Activated naive CD4-positive, alpha-beta T cell treated with anti-CD3 and anti-CD28 coated beads, Interleukin-2, amount 50 U/mL, for 72 hours (primary cell): ENCODE results near the gene SUGP2. TPM values are rescaled to one million over a fixed set of nuclear protein-coding genes. Genes with fewer than 3 reads are reported as not detected.
"Not testable (repeated sequence)": the region's sequence is repeated elsewhere in the genome, so short reads cannot be mapped to it uniquely, and the experiment has no call there.

Source experiments
- ATAC-seq, 2 donors: fragments of 150-1000 bp; cut with Tn5 transposase; 2 replicates each; pipeline ENCODE4 v1.10.0; 2021; ENCODE audit warnings: mild to moderate bottlenecking in 2 of 2, moderate library complexity in 2 of 2
- DNase-seq, 2 donors: peaks; one replicate each; pipeline ENCODE4 v3.0.0; 2021 to 2022; ENCODE audit warnings: low spot score in 2 of 2
- H3K27ac Mint-ChIP-seq, 2 donors: one replicate each; pipeline ENCODE4 v1.8.0; 2022; ENCODE audit warnings: mild to moderate bottlenecking in 2 of 2, mixed read lengths in 2 of 2
- H3K36me3 Mint-ChIP-seq, 2 donors: one replicate each; pipeline ENCODE4 v1.8.0; 2022; ENCODE audit warnings: mixed read lengths in 2 of 2
- H3K9me3 Mint-ChIP-seq, 2 donors: one replicate each; pipeline ENCODE4 v1.8.0; 2022; ENCODE audit warnings: mixed read lengths in 2 of 2
- total RNA-seq, 2 donors: library from RNA; stranded (reverse); gene quantifications; one replicate each; pipeline ENCODE4 v1.2.3, GENCODE V29; 2022

The SUGP2 gene
- total RNA-seq, 2 donors from 2014 or later, result 119 to 248 TPM

DNA sequence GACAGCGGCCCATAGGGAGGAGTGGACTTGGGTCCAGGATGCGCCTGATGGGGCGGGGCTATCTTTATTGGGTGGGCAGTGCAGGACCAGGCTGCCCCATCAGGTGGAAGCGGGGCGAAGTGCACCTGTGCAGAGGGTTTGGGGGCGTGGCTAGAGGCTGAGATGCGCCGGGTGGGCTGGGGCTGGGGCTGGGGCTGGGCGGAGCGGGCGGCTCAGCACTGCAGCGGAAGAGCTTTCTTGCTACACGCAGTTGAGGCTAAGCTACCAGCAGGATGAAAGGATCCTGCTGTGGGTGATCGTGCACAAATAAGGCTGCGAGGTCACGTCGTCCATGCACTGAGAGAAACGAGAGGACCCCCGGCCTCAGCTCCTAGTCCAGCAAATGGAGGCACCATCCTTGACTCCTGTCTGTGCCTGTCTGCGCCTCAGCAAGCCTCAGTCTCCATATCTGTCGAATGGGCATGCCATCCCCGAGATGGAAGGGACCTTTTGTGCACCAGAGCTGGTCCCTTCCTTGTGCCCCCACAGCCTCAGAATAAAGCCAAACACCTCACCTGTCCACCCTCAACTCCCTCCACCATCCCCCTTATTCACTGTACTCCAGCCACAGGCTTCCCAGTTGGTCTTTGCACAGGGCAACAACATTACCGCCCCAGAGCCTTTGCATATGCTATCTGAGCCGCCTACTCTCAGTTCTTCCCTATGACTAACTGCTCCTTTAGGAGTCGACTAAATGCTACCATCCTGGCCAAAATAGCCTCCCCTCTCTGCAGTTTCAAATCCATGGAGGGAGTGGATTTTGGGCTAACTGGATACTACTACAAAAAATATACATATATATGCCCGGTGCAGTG is 71.3 kb downstream of the SUGP2 start:
- no peak overlapping the region for H3K27ac Mint-ChIP-seq
- DNase-seq, result no peak
- H3K36me3 Mint-ChIP-seq, result no peaks in the 10 kb centered on the region
- no peaks in the 10 kb centered on the region for H3K9me3 Mint-ChIP-seq
- ATAC-seq, result peak in 1 of 2 donors; percentile 26

DNA sequence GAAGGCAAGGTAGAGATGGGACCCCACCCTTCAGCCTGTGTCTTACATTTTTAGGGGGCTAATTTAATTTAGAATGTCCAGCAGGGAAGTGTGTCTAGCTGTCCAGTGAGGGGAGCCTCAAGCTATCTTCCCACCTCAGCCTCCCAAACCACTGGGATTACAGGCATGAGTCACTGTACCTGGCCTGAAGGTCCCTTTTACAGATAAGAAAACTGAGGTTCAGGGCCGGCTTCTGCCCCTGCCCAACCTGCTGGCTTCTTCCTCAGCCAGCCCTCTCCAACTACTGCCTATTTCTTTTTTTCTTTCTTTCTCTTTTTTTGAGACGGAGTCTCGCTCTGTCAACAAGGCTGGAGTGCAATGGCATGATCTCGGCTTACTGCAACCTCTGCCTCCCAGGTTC is 72.9 kb downstream of the SUGP2 start:
- no peaks in the 10 kb centered on the region for H3K36me3 Mint-ChIP-seq
- no peaks in the 10 kb centered on the region for H3K9me3 Mint-ChIP-seq
- no peak for ATAC-seq
- H3K27ac Mint-ChIP-seq, result no peak overlapping the region
- DNase-seq, result no peak

DNA sequence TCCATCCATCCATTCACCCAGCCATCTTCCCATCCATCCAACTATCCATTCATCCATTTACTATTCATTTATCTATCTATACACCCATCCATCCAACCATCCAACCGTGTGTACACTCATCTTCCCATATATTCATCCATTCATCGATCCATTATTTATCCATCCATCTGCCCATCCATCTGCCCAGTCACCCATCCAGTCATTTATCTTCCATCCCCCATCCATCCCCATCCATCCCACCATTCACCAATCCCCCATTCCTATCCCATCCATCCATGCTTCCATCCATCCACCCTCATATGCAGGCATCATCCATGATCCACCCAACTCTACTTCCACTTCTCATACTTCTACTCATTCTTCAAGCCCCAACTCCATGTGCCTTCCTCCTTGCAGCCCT is 78.3 kb downstream of the SUGP2 start:
- Mint-ChIP-seq H3K9me3 (peaks cover 6% of the 10 kb centered on the region in 2 donors), H3K36me3 (no peaks in the 10 kb centered on the region), H3K27ac (no peak overlapping the region)
- DNase-seq (no peak), ATAC-seq (no peak)

DNA sequence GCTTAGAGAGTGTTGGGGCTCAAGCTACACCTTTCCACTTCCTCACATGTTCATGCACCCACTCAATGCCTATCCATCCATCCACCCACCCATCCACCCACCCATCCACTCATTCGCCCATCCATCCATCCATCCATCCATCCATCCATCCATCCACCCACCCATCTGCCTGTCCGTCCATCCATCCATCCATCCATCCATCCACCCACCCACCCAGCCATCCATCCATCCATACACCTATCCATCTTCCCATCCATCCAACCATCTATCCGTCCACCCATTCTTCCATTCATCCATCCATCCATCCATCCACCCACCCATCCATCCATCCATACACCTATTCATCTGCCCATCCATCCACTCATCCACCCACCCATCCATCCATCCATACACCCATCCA is 79.2 kb downstream of the SUGP2 start:
- H3K9me3 Mint-ChIP-seq, result peaks cover 6% of the 10 kb centered on the region in 2 donors
- ATAC-seq (no peak), DNase-seq (no peak)
- no peaks in the 10 kb centered on the region for H3K36me3 Mint-ChIP-seq
- no peak overlapping the region for H3K27ac Mint-ChIP-seq

DNA sequence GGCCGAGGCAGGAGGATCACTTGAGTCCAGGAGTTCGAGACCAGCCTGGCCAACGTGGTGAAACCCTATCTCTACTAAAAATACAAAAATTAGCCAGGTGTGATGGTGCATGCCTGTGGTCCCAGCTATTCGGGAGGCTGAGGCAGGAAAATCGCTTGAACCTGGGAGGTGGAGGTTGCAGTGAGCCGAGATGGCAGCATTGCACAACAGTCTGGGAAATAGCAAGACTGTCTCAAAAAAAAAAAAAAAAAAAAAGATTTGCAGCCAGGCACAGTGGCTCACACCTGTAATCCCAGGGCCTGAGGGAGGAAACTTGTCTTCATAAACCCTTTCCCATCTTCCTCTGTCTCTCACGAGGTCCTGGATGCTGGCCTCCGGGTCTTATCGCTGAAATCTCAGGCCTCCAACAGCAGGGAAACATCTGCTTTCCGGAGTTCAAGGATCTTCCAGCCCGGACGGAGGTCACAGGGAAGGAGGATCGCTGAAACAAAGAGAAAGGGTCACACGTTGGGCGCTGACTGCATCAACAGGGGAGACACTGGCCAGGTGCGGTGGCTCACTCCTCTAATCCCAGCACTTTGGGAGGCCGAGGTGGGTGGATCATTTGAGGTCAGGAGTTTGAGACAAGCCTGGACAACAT is 80.8 kb downstream of the SUGP2 start:
- not testable (repeated sequence) for H3K9me3 Mint-ChIP-seq, ATAC-seq, DNase-seq, H3K36me3 Mint-ChIP-seq, H3K27ac Mint-ChIP-seq

DNA sequence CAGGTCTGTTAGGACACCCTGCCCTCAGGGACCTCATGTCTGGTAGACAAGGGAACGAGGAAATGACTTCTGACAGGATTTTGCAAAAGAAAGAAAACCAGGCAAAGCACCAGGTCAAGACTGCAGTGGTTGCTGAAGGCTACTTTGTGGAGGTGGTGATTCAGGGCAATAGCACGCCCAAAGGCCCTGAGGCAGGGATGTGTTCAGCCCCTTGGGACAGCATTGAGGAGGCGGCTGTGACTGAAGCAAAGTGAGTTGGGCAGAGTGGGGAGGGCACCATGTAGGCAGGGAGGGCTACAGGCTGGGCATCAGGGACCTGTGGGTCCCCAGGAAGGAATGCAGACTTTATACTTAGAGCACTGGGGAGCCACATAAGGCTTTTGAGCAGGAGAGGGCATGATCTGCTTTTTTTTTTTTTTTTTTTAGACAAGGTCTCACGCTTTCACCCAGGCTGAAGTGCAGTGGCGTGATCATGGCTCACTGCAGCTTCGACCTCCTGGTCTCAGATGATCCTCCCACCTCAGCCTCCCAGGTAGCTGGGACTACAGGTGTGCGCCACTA is 81.5 kb downstream of the SUGP2 start:
- H3K27ac Mint-ChIP-seq, result no peak overlapping the region
- no peaks in the 10 kb centered on the region for H3K36me3 Mint-ChIP-seq
- DNase-seq (no peak), ATAC-seq (no peak)
- H3K9me3 Mint-ChIP-seq, result peaks cover 6% of the 10 kb centered on the region in 2 donors

DNA sequence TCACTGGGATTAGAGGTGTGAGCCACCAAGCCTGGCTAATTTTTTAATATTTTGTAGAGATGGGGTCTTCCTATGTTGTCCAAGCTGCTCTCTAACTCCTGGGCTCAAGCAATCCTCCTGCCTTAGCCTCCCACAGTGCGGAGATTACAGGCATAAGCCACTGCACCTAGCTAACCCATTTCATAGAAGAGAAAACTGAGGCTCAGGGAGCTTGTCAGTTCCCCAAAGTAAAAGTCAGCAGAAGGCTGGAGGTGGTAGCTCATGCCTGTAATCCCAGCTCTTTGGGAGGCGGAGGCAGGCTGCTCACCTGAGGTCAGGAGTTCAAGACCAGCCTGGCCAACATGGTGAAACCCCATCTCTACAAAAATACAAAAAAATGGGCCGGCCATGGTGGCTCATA is 83.5 kb downstream of the SUGP2 start:
- H3K9me3 Mint-ChIP-seq, result peaks cover 2% of the 10 kb centered on the region in 2 donors
- no peaks in the 10 kb centered on the region for H3K36me3 Mint-ChIP-seq

DNA sequence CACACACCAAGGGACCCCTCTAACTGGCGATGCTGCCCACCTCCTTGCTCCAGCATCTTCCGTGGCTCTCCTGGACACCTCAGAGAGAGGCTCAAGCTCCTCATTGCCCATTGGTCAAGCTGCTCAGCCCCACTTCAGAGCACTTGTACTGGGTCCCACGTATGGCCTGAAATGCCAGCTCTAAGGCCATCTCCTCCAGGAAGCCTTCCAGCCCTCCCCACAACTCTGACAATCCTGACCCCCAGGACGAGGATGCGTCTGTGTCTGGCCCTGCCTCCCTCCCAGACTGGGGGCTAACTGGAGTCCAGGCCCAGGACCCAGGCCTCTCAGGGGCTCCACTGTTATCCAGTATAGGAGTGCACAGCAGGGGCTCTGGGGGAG is 84.4 kb downstream of the SUGP2 start:
- no peak overlapping the region for H3K27ac Mint-ChIP-seq
- H3K36me3 Mint-ChIP-seq, result no peaks in the 10 kb centered on the region
- H3K9me3 Mint-ChIP-seq, result no peaks in the 10 kb centered on the region
- DNase-seq, result no peak
- no peak for ATAC-seq

More for the DNA sequence above, 83.5 kb downstream of the SUGP2 start:
- DNase-seq (no peak), ATAC-seq (no peak)
- H3K27ac Mint-ChIP-seq, result no peak overlapping the region

DNA sequence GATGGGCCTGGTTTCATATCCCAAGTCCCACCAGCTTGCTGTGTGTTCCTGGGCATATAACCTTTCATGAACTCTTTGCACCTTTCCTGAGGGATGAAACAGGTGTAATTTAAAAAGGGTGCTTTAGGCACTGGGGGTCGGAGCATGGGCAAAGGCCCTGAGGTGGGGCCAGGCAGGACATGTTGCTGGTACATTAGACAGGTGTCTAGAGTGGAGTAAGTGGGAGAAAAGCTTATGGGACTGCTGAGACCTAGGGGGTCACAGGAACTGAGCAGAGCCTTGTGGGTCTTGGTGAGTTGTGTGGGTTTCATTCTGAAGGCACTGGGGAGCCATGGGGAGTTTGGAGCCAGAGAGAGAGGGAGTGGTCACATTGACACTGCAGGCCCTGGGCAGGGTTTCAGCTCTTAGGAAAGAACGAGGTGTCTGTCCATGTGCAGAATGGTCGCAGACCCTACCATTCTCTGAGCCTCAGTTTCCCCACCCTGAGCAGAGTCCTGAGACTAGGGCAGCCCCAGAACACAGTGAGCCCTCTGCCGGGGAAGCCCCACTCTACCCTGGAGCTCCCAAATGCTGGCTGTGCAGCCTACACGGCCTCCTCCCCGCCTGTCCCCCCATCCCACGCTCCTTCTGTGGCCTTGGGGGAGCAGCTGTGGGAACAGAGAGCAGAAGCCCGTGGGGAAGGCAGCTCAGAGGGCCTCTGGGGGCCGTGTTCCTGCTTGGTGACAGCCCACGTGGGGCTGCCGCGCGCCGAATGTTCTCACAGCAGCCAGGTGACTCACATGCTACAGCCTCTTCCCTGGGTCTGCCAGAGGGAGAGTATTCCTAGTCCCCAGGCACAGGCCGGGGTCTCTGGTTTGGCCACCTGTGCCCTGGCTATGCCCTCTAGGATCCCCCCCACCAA is 85.0 kb downstream of the SUGP2 start:
- no peaks in the 10 kb centered on the region for H3K36me3 Mint-ChIP-seq
- ATAC-seq, result no peak
- no peak for DNase-seq
- no peaks in the 10 kb centered on the region for H3K9me3 Mint-ChIP-seq
- no peak overlapping the region for H3K27ac Mint-ChIP-seq

DNA sequence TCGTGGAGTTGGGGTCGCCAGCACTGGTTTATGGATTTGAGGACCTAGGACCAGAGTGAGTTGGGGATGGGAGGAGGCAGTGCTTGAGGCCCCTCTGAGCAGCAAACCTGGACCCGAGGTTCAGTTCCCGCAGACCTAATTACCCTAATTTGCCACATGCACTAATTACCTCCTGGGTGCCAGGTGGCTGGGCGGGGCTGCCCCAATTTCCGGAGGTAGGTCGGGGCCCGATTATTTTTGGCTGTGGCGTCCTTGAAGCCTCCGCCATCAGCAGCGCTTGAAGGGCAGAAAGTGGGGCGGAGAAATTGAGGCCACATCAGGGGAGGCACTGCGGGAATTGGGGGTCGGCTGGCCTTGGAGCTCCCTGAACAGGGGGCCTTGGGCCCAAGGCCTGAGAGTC is 86.4 kb downstream of the SUGP2 start:
- ATAC-seq (no peak), DNase-seq (no peak)
- Mint-ChIP-seq H3K27ac (no peak overlapping the region), H3K36me3 (no peaks in the 10 kb centered on the region), H3K9me3 (no peaks in the 10 kb centered on the region)

DNA sequence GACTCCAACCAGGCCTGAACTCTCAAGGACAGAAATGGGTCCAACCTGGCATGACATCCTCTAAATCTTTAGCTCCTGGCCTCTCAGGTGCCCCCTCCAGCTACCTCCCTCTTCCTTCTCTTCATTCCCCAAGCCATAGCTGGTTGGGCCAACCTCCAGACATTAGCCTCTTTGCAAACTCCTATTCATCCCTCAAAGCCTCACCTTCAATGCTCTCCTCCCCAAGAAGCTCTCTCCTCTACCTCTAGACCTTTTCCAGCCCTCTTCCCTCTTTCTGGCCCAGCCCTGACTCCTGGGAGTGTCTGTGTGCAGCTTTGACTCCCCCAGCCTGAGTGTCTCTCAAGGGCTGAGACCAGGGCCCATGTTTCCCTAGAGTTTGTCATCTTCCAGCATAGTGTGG is 87.0 kb downstream of the SUGP2 start:
- Mint-ChIP-seq H3K9me3 (no peaks in the 10 kb centered on the region), H3K36me3 (no peaks in the 10 kb centered on the region), H3K27ac (no peak overlapping the region)
- ATAC-seq (no peak), DNase-seq (no peak)

DNA sequence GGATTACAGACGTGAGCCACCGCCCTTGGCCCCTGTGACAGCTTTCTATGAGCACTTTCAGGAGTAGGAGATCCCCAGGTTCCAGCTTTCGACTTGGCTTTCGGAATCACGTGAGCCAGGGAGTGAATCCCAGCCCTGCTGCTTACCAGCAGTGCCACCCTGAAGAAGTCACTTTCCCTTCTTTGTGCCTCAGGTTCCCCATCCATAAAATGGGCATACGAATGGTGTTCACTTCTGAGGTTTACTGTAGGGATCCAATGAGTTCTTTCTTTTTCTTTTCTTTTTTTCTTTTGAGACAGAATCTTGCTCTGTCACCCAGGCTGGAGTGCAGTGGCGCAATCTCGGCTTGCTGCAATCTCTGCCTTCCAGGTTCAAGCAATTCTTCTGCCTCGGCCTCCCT is 88.0 kb downstream of the SUGP2 start:
- DNase-seq (no peak), ATAC-seq (no peak)
- H3K9me3 Mint-ChIP-seq, result no peaks in the 10 kb centered on the region
- no peak overlapping the region for H3K27ac Mint-ChIP-seq
- no peaks in the 10 kb centered on the region for H3K36me3 Mint-ChIP-seq

DNA sequence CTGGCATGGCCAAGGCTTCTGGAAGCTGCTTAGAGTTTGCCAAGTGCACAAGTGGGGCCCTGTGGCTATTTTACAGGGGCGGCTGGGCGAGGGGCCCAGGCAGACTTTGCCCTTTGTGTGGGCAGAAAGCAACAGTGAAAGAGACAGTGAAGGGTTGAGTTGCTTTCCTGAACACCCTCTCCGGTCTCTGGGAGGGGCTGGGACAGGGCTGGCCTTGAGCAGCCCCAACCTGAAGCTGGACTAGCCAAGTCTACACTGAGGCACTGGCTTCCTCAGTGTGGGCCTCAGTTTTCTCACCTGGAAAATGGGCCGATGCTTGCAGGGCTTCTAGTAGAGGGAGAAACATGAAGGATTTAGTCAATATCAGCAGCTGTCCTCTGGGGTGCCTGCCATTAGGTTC is 89.9 kb downstream of the SUGP2 start:
- Mint-ChIP-seq H3K36me3 (no peaks in the 10 kb centered on the region), H3K9me3 (no peaks in the 10 kb centered on the region), H3K27ac (no peak overlapping the region)
- no peak for DNase-seq
- ATAC-seq, result no peak

DNA sequence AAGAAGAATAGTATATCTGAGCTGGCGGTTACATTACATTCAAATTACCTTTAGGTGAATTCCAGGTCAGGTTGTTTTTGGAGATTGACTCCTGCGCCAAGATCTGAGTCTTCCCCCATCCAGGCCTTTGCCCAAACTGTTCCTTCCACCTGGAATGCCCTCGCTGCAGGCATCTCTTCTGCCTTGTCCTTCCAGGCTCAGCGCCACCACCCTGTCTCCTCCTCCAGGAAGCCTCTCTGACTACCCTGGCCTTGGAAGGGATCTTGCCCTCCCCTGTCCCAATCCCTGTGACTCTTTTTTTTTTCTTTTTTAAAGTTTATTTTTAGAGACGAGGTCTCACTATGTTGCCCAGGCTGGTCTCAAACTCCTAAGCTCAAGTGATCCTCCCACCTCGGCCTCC is 90.6 kb downstream of the SUGP2 start:
- Mint-ChIP-seq H3K27ac (no peak overlapping the region), H3K36me3 (no peaks in the 10 kb centered on the region), H3K9me3 (no peaks in the 10 kb centered on the region)
- ATAC-seq (no peak), DNase-seq (no peak)

DNA sequence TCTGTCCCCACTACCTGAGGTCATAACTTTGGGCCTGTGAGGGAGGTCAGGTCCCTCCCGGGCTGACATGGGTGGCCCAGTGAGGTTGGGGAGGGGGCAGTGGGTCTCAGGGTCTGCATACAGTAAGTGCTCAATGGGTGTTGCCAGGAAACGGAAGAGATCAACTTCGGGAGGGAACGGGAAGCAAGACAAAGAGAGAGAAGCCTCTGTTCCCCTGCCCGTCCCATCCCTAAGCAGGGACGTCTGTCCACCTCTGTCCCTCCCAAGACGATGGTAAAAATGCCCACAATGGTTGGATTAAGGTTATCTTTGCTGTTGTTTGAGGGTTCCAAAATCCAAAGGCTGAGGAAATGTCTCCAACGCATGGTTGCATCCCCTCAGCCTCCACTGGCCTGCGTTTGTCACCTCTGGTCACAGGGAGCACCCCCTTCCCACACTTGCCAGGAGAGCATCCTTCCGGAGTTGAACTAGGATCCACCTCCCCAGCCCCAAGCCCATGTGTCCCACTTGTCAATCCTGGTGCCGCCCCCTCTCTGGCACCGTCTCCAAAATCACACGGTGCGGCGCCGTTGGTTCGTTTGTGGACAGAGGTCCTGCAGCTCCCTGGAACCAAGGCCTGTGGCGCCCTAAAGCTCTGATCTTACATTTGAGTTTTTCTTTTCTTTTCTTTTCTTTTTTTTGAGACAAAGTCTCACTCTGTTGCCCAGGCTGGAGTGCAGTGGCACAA is 91.5 kb downstream of the SUGP2 start:
- no peak for DNase-seq
- Mint-ChIP-seq H3K36me3 (no peaks in the 10 kb centered on the region), H3K9me3 (no peaks in the 10 kb centered on the region), H3K27ac (no peak overlapping the region)
- ATAC-seq, result no peak
